Gastrocnemius medialis (tissue), 4 donors: ENCODE results near the gene SLC12A9. TPM values are rescaled to one million over a fixed set of nuclear protein-coding genes. Genes with fewer than 3 reads are reported as not detected.

Experiments used
- ATAC-seq, 2 donors: fragments of 150-250 bp; one replicate each; pipeline ENCODE4 v1.9.1; 2016
- DNase-seq, 2 donors: peaks; one replicate each; pipeline ENCODE4 v3.0.0-alpha.2; 2019
- H3K27ac ChIP-seq, 4 donors: fragments of 200-600 bp; sonication (generic); 1 replicate in 1 of 4; 2 replicates in 3 of 4; pipeline ENCODE4 v1.5.1; 2016 to 2018; ENCODE audit warnings: mild to moderate bottlenecking in 2 of 4, moderate library complexity in 1 of 4
- H3K27me3 ChIP-seq, 3 donors: fragments of 200-600 bp; sonication (generic) in 2 of 3; 1 replicate in 1 of 3; 2 replicates in 2 of 3; pipeline versions ENCODE4 v1.5.1 to v1.6.0; 2016 to 2019; ENCODE audit warnings: mild to moderate bottlenecking in 1 of 3, moderate library complexity in 1 of 3
- H3K36me3 ChIP-seq, 2 donors: fragments of 200-600 bp; sonication (generic) in 1 of 2; one replicate each; pipeline ENCODE4 v1.5.1; 2017 to 2018
- H3K4me1 ChIP-seq, 2 donors: fragments of 200-600 bp; sonication (generic) in 1 of 2; one replicate each; pipeline ENCODE4 v1.5.1; 2016 to 2017; ENCODE audit warnings: mild to moderate bottlenecking in 2 of 2
- H3K4me3 ChIP-seq, 4 donors: fragments of 200-600 bp; sonication (generic) in 3 of 4; 1 replicate in 1 of 4; 2 replicates in 3 of 4; pipeline ENCODE4 v1.5.1; 2016 to 2019; ENCODE audit warnings: mild to moderate bottlenecking in 2 of 4
- H3K9me3 ChIP-seq, 3 donors: fragments of 200-600 bp; sonication (generic) in 2 of 3; 1 replicate in 1 of 3; 2 replicates in 2 of 3; pipeline ENCODE4 v1.5.1; 2016 to 2019
- CTCF ChIP-seq, 5 experiments: fragments of 450-650 bp in 3 of 5; fragments of 200-600 bp in 2 of 5; sonication (generic) in 2 of 5; IDR thresholded peaks in 4 of 5; conservative IDR thresholded peaks in 1 of 5; 1 replicate in 4 of 5; 2 replicates in 1 of 5; pipeline ENCODE4 v1.5.1; 2016 to 2019; ENCODE audit warnings: antibody characterized with exemption in 5 of 5, mild to moderate bottlenecking in 3 of 5, moderate library complexity in 3 of 5
- POLR2A ChIP-seq, 2 donors: fragments of 450-650 bp; IDR thresholded peaks; one replicate each; pipeline ENCODE4 v1.6.1; 2017; ENCODE audit warnings: antibody characterized with exemption in 2 of 2, mild to moderate bottlenecking in 2 of 2, moderate library complexity in 2 of 2
- in situ Hi-C, 4 donors: fragments of 200-750 bp; cut with MboI; loops; one replicate each; pipeline versions ENCODE4 v1.15.0 to v1.8.0; 2017; ENCODE audit warnings: low sequenced_read_pairs in 4 of 4
- intact Hi-C: fragments of 100-400 bp; cut with DNase I; formaldehyde crosslinking; loops from one replicate; pipeline ENCODE4 v1.15.1; 2023; ENCODE audit warnings: low total_unique reads
- total RNA-seq, 4 donors: library from RNA; depleted of rRNA; stranded (reverse); fragments of >200 nt; gene quantifications; one replicate each; pipeline versions ENCODE4 v1.1.0 to v1.2.3, GENCODE V29; 2016

SLC12A9 gene
- total RNA-seq, 4 donors from 2014 or later, result 2.5 to 4.3 (median 3.8) TPM

DNA sequence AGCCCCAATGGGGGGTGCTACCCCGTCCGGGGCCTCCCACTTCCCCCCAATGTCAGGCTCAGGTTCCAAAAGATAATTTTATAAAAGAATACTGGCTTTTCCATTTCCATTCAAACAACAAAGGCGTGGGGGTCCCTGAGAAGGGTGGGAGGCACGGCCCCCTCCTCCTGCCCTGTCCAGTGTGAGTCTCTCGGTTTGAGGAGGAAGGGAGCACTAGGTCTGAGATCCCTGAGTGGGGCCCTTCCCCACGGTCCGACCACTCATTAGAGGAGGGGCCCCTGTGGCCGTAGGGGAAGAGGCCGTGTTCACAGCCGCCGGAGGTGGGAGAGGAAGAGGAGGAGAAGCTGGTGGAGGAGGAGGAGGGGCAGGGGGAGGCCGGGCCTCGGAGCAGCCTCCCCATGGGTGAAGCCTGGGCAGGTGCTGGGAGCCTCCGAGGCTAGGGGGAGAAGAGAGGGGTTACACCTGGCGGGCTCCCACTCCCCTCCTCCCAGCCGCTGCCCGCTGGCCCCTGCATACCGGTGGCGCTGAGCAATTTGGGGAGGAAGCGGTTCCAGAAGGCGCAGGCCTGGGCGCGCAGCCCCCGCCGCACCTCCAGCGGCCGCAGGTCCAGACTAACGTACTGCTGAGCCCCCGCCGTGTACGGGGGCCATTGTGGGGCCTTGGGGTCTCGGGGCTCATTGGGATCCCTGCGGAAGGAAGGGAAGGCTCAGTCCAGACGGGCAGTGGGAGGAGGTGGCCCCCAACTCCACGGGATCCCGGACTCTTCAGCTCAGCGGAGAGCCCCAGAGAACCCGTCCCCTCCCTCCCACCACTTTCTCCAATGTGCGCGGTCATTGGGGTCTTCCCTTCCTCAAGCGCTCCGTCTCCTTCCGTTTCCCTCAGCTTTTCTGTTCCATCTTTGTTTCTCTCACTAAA lies 38.4 kb downstream of the SLC12A9 start:
- intact Hi-C loops, result loop anchor here (10.0 kb wide), 1 partner anchor 354 kb away; the partner anchor contains the start of gene FIS1
- DNase-seq (no peak), ATAC-seq (no peak)
- H3K27ac ChIP-seq, result peak overlapping the region; percentile 95 to 99 (median 97)
- in situ Hi-C loops, result loop anchor here in 1 of 4 donors (5.0 kb wide), 1 partner anchor 166 kb away; no protein-coding TSS in a partner anchor
- peak overlapping the region; percentile 69 to 89 (median 85) for H3K4me3 ChIP-seq
- TF ChIP-seq CTCF (IDR thresholded peaks at IDR 0.05 in 4 of 5, conservative IDR thresholded peaks at IDR 0.05 in 1 of 5) (no peak), POLR2A (IDR thresholded peaks at IDR 0.05) (no peak)
- H3K36me3 ChIP-seq, result peaks cover 0 to 27% of the 10 kb centered on the region in 2 donors
- peaks cover 32 to 56% of the 10 kb centered on the region in 2 donors for H3K4me1 ChIP-seq
- no peaks in the 10 kb centered on the region for H3K9me3 ChIP-seq
- peaks cover 0 to 6% (median 0%) of the 10 kb centered on the region in 3 donors for H3K27me3 ChIP-seq

DNA sequence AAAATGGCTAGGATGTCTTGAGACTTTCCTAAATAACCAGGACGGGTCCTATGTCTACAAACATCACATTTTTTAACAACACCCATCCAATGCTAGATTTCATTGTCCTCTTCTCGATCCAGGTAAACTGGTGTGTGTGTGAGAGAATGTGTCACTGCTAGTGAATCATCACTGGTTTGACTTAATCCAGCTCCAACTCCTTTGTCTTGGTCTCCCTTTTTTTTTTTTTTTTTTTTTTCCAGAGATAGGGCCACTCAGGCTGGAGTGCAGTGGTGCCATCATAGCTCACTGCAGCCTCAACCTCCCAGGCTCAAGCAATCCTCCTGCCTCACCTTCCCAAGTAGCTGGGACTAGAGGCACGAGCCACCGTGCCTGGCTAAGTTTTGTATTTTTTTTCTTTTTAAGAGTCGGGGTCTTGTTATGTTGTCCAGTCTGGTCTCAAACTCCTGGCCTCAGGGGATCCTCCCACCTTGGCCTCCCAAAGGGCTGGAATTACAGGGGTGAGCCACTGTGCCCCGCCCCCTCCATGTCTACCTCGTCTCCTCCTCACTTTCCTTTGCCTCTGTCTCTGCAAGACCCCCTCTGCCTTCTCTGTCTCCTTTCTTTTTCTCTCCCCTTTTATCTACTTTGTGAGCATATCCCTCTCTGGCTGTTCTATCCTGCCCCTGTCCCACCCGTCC lies 39.2 kb downstream of the SLC12A9 start:
- peaks cover 32 to 64% of the 10 kb centered on the region in 2 donors for H3K4me1 ChIP-seq
- H3K27me3 ChIP-seq, result peaks cover 0 to 6% (median 0%) of the 10 kb centered on the region in 3 donors
- H3K27ac ChIP-seq, result peak overlapping the region; percentile 95 to 99 (median 97)
- DNase-seq (no peak), ATAC-seq (no peak)
- no peak for TF ChIP-seq CTCF (IDR thresholded peaks at IDR 0.05 in 4 of 5, conservative IDR thresholded peaks at IDR 0.05 in 1 of 5)
- no peak for TF ChIP-seq POLR2A (IDR thresholded peaks at IDR 0.05)
- H3K9me3 ChIP-seq, result no peaks in the 10 kb centered on the region
- H3K4me3 ChIP-seq, result no peak overlapping the region
- peaks cover 0 to 19% of the 10 kb centered on the region in 2 donors for H3K36me3 ChIP-seq
- in situ Hi-C loops, result loop anchor here in 1 of 4 donors (5.0 kb wide), 1 partner anchor 166 kb away; no protein-coding TSS in a partner anchor
- intact Hi-C loops, result loop anchor here (10.0 kb wide), 1 partner anchor 353 kb away; the partner anchor contains the start of gene FIS1

DNA sequence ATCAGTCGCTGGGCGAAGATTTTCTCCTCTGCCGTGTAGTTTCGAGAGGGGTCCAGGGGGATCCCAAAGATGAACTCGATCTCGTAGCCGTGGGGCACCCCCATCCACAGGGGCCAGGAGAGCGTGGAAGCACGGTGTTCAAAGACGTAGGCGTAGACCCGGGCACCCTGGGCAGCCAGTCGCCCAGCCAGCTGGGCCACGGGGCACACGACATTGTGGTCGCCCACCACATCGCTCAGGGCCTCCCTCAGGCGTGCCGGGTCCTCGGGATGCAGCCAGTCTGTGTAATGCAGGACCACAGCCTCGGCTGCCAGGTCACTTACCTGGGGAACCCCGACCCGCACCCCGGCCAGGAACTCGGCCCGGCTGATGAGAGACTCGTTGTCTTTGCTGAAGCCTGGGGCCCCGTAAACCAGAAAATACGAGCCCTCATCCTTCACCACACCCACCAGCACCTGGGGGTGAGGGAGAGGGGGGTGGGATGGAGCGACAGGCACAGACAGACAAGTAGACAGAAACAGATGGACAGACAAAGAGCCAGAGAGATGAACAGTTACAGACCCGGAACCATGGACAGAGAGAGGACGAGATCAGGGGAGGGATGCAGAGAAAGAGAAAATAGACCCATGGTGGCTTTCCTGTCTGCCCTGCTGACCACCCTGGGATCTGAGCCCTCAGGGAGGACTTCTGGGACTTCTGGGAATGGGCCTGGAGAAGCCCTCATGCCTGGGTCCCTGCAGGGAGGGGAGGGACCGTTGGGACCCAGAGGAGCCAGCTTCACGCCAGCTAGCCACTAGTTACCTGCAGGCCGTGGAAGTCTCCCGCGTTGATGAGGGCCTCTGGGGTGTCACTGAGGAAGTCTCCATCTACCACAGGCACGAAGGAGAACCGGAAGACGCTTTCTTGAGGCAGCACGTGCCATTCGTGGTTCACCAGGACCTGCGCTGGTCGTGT lies 40.1 kb downstream of the SLC12A9 start:
- peaks cover 32 to 64% of the 10 kb centered on the region in 2 donors for H3K4me1 ChIP-seq
- no peak for DNase-seq
- no peaks in the 10 kb centered on the region for H3K9me3 ChIP-seq
- H3K27ac ChIP-seq, result peak overlapping the region; percentile 30 to 95 (median 91)
- no peak for TF ChIP-seq CTCF (IDR thresholded peaks at IDR 0.05 in 4 of 5, conservative IDR thresholded peaks at IDR 0.05 in 1 of 5)
- TF ChIP-seq POLR2A (IDR thresholded peaks at IDR 0.05), result no peak
- H3K4me3 ChIP-seq, result no peak overlapping the region
- H3K36me3 ChIP-seq, result peaks cover 0 to 10% of the 10 kb centered on the region in 2 donors
- intact Hi-C loops (loop anchor here (10.0 kb wide), 1 partner anchor 352 kb away; the partner anchor contains the start of gene FIS1), in situ Hi-C loops (loop anchor here in 1 of 4 donors (5.0 kb wide), 1 partner anchor 165 kb away; no protein-coding TSS in a partner anchor)
- H3K27me3 ChIP-seq, result peaks cover 0 to 6% (median 0%) of the 10 kb centered on the region in 3 donors
- no peak for ATAC-seq
